HG02840 (cell line): Measurements from ENCODE around the gene MTMR1.

Experiments
- ATAC-seq: cut with Tn5 transposase; IDR thresholded peaks from one replicate; pipeline ENCODE4 v1.9.1; 2021; ENCODE audit warnings: mild to moderate bottlenecking, moderate library complexity, moderate number of reproducible peaks; ENCODE audit not compliant: unreplicated experiment, low FRiP score

Gene MTMR1

GRCh38 chrX:150696331-150696730, 3.1 kb downstream of the MTMR1 start:
- no peak for ATAC-seq

GRCh38 chrX:150696866-150697265, 3.7 kb downstream of the MTMR1 start:
- ATAC-seq = no peak

- no peak for ATAC-seq
Measured at GRCh38 chrX:150697641-150698040, 4.4 kb downstream of the MTMR1 start.

GRCh38 chrX:150698981-150699380, 5.8 kb downstream of the MTMR1 start:
- no peak for ATAC-seq

GRCh38 chrX:150700107-150700506, 6.9 kb downstream of the MTMR1 start:
- no peak for ATAC-seq

GRCh38 chrX:150701377-150701776, 8.2 kb downstream of the MTMR1 start:
- no peak for ATAC-seq

- ATAC-seq = no peak
Measured at GRCh38 chrX:150702966-150703694, 9.9 kb downstream of the MTMR1 start.

GRCh38 chrX:150703695-150703974, 10.4 kb downstream of the MTMR1 start:
- no peak for ATAC-seq

GRCh38 chrX:150704030-150704613, 10.9 kb downstream of the MTMR1 start:
- ATAC-seq = no peak

- ATAC-seq = no peak
Measured at GRCh38 chrX:150712619-150713018, 19.4 kb downstream of the MTMR1 start.

GRCh38 chrX:150715184-150715583, 22.0 kb downstream of the MTMR1 start:
- no peak for ATAC-seq

GRCh38 chrX:150719621-150720020, 26.4 kb downstream of the MTMR1 start:
- no peak for ATAC-seq

- ATAC-seq = no peak
Measured at GRCh38 chrX:150729956-150730355, 36.8 kb downstream of the MTMR1 start.

- no peak for ATAC-seq
Measured at GRCh38 chrX:150730719-150731118, 37.5 kb downstream of the MTMR1 start.

- no peak for ATAC-seq
Measured at GRCh38 chrX:150731795-150732194, 38.6 kb downstream of the MTMR1 start.

GRCh38 chrX:150736475-150736874, 43.3 kb downstream of the MTMR1 start:
- ATAC-seq = no peak

GRCh38 chrX:150752124-150752523, 58.9 kb downstream of the MTMR1 start:
- ATAC-seq = no peak

GRCh38 chrX:150753357-150753756, 60.2 kb downstream of the MTMR1 start:
- ATAC-seq = no peak

GRCh38 chrX:150753968-150754367, 60.8 kb downstream of the MTMR1 start:
- ATAC-seq = no peak

- ATAC-seq = no peak
Measured at GRCh38 chrX:150757371-150757770, 64.2 kb downstream of the MTMR1 start.

- no peak for ATAC-seq
Measured at GRCh38 chrX:150759568-150760416, 66.6 kb downstream of the MTMR1 start.
